IgD-negative memory B cell (primary cell): ENCODE data around the gene AEBP1. TPM values are rescaled to one million over a fixed set of nuclear protein-coding genes. Genes with fewer than 3 reads are reported as not detected.
"Not testable (repeated sequence)": the region's sequence is repeated elsewhere in the genome, so short reads cannot be mapped to it uniquely, and the experiment has no call there.

ENCODE experiments used
- H3K27ac Mint-ChIP-seq, 3 donors: one replicate each; pipeline ENCODE4 v1.8.0; 2020 to 2022; ENCODE audit warnings: mild to moderate bottlenecking in 3 of 3, mixed read lengths in 3 of 3, moderate library complexity in 1 of 3
- H3K27me3 Mint-ChIP-seq: one replicate; pipeline ENCODE4 v1.8.0; 2021; ENCODE audit warnings: mixed read lengths
- H3K36me3 Mint-ChIP-seq: one replicate; pipeline ENCODE4 v1.8.0; 2020; ENCODE audit warnings: mild to moderate bottlenecking, mixed read lengths
- H3K4me1 Mint-ChIP-seq, 3 donors: one replicate each; pipeline ENCODE4 v1.8.0; 2020 to 2022; ENCODE audit warnings: mixed read lengths in 3 of 3, mild to moderate bottlenecking in 1 of 3
- H3K4me3 Mint-ChIP-seq, 4 donors: one replicate each; pipeline ENCODE4 v1.8.0; 2020 to 2022; ENCODE audit warnings: mild to moderate bottlenecking in 4 of 4, mixed read lengths in 4 of 4, moderate library complexity in 3 of 4
- H3K9me3 Mint-ChIP-seq, 3 donors: one replicate each; pipeline ENCODE4 v1.8.0; 2020 to 2021; ENCODE audit warnings: mixed read lengths in 3 of 3, mild to moderate bottlenecking in 1 of 3
- polyA plus RNA-seq: library from polyadenylated mRNA; unstranded; fragments of 300-500 nt; fragmentation: Illumina TruSeq; gene quantifications from one replicate; pipeline ENCODE4 v1.2.3, GENCODE V29; 2021

The AEBP1 gene
- polyA plus RNA-seq, 1 donor from 2014 or later = 3.7 TPM

DNA sequence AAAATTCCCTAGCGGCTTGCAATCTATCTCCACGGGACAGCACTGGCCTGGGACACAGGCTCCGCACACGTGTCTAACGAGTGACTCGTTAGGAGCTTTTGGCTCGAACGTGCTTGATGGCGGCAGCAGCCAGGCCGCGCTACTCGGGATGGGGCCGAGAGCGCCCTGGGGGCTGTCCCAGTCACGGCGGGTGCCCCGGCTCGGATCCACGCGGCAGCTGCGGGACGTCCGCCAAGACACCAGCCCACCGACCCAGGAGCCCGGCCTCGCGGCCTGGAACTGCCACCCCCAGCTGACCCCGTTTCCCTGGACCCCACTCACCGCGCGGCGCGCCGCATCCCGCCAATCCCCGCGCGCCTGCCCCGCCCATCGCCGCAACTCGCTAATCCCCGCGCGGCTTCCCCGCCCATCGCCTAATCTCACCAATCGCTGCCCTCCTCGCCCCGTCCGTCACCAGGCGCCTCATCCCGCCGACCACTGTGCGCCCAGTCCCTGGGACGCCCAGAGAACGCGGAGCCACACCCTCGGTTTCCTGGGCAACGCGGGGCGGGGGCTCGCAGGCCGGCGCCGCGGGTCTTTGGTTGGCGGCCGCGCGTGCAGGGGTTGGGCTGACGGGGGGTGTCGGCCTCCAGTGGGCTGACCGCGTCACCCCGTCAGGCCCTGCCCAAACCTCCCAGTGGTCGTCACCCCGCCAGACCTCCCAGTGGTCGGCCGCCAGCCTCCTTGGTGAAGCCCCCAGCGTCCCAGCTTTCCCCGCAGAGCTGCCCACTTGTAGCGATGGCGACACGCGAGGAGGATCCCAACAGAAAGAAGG, 19.3 kb downstream of the AEBP1 start, which contains the start of gene POLD2:
TSS of gene POLD2 (minus strand) at position 359 of the 814 bp plus-strand sequence. CDS start 1,495 bp downstream, outside the sequence.
- peak within 1 kb of the TSS; percentile 84 to 94 (median 92) for H3K4me3 Mint-ChIP-seq
- H3K36me3 Mint-ChIP-seq = peaks cover 5% of the 10 kb centered on the region
- H3K27me3 Mint-ChIP-seq = no peaks in the 10 kb centered on the region
- peak within 1 kb of the TSS; percentile 7 to 83 (median 62) for H3K27ac Mint-ChIP-seq
- H3K9me3 Mint-ChIP-seq = peaks cover 0 to 3% (median 0%) of the 10 kb centered on the region in 3 donors
- H3K4me1 Mint-ChIP-seq = peaks cover 15 to 26% (median 24%) of the 10 kb centered on the region in 3 donors

DNA sequence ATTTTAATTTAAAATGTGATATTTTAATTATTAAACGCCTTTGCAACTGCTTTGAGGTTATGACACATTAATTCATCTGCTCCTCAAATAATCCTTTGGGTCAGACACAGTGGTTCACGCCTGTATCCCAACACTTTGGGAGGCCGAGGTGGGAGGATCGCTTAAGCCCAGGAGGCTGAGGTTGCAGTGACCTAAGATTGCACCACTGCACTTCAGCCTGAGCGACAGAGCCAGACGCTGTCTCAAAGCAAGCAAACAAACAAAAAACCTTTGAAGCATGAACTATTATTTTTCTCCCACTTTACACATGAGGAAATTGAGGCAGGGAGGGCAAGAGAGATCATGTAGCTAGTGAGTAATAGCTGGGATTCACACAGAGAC, 20.7 kb downstream of the AEBP1 start:
- Mint-ChIP-seq H3K36me3 (peaks cover under 1% of the 10 kb centered on the region), H3K27ac (peak overlapping the region in 2 of 3 donors; percentile 62 to 73)

DNA sequence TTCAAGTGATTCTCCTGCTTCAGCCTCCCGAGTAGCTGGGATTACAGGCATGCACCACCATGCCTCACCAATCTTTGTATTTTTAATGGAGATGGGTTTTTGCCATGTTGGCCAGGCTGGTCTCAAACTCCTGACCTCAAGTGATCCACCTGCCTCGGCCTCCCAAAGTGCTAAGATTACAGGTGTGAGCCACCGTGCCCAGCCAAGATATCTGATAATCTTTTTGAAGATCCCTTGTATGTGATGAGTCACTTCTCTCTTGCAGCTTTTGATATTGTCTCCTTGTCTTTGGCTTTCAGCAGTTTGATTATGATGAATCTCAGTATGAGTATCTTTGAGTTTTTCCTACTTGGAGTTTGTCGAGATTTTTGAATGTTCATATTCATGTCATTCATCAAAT, 22.4 kb downstream of the AEBP1 start:
- H3K36me3 Mint-ChIP-seq, H3K9me3 Mint-ChIP-seq, H3K27me3 Mint-ChIP-seq: not testable (repeated sequence)
- Mint-ChIP-seq H3K4me1 (peaks cover 7 to 13% (median 11%) of the 10 kb centered on the region in 3 donors), H3K27ac (peak overlapping the region in 2 of 3 donors; percentile 27 to 31), H3K4me3 (peak overlapping the region in 1 of 4 donors; percentile 59)

More for the DNA sequence above, 20.7 kb downstream of the AEBP1 start:
- Mint-ChIP-seq H3K27me3 (no peaks in the 10 kb centered on the region), H3K9me3 (peaks cover 0 to 3% (median 0%) of the 10 kb centered on the region in 3 donors), H3K4me3 (peak overlapping the region in 3 of 4 donors; percentile 39 to 91 (median 84)), H3K4me1 (peaks cover 15 to 20% (median 20%) of the 10 kb centered on the region in 3 donors)

DNA sequence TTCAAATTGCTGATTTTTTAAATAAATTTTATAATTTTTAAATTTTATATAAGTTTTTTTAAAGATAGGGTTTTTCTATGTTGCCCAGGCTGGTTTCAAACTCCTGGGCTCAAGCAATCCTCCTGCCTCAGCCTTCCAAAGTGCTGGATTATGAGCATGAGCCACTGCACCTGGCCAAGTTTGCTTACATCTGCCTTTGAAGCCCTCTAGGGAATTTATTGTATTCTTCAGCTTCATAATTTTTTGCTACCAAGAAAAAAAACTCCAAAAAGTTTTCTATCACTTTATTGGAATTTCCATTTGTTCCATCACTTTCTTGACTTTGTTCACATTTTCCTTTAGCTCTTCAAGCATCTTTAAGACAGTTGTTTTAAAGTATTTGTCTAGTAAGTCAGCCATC, 23.0 kb downstream of the AEBP1 start:
- Mint-ChIP-seq H3K4me1 (peaks cover 7 to 12% (median 11%) of the 10 kb centered on the region in 3 donors), H3K4me3 (peak overlapping the region in 1 of 4 donors; percentile 26), H3K27ac (peak overlapping the region in 1 of 3 donors; percentile 31), H3K36me3 (no peaks in the 10 kb centered on the region), H3K9me3 (peaks cover 0 to 3% (median 0%) of the 10 kb centered on the region in 3 donors), H3K27me3 (no peaks in the 10 kb centered on the region)

DNA sequence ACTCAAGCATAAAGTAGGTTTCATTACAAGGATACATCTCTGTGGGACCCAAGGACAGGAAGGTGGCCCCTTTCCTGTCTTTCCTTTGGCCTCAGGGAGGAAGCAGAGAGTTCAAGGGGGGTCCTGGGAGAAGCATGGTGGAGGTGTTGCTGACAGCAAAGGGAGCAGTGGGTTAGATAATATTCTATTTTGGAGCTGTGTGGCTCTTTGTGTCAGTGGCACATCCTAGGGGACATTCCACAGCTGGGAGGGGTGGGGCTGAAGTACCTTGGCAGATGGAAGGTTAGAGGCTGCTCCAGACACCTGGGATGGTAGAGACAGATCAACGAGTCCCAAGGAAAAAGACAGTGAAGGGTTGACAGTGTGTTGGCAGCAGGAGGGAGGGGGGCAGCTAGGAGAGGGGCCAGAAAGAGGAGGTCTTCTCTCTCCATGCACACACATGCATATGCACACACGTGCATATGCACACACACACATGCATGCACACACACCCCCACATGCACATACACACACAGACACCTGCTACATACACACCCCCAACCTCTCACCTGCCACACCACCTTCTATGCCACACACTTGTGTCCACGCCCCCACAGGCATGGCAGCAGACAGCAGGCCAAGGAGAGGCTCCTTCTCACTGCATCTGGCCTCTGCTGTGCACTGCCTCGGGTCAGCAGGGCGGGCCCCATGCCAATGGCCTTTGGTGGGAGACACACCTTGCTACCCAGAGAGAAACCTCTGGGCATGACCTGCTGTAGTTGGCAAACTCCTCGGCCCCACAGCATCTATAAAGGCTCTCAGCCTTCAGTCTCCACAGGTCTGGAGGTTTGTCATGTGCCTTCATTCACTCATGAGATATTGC, 24.8 kb downstream of the AEBP1 start:
- peaks cover 0 to 3% (median 0%) of the 10 kb centered on the region in 3 donors for H3K9me3 Mint-ChIP-seq
- H3K27ac Mint-ChIP-seq = no peak overlapping the region
- H3K4me3 Mint-ChIP-seq = peak overlapping the region in 1 of 4 donors; percentile 47
- H3K36me3 Mint-ChIP-seq = no peaks in the 10 kb centered on the region
- peaks cover 0 to 5% (median 5%) of the 10 kb centered on the region in 3 donors for H3K4me1 Mint-ChIP-seq
- H3K27me3 Mint-ChIP-seq = no peaks in the 10 kb centered on the region

- Mint-ChIP-seq H3K4me1 (peaks cover 0 to 2% (median 0%) of the 10 kb centered on the region in 3 donors), H3K27ac (no peak overlapping the region), H3K36me3 (no peaks in the 10 kb centered on the region), H3K9me3 (peaks cover 0 to 3% (median 0%) of the 10 kb centered on the region in 3 donors), H3K27me3 (no peaks in the 10 kb centered on the region), H3K4me3 (no peak overlapping the region)
Measured at GRCh38 chr7:44131173-44132029, 27.3 kb downstream of the AEBP1 start.

- Mint-ChIP-seq H3K27ac (peak overlapping the region in 1 of 3 donors; percentile 17), H3K4me3 (no peak overlapping the region), H3K27me3 (no peaks in the 10 kb centered on the region), H3K4me1 (peaks cover 0 to 2% (median 0%) of the 10 kb centered on the region in 3 donors), H3K36me3 (no peaks in the 10 kb centered on the region), H3K9me3 (no peaks in the 10 kb centered on the region)
Measured at GRCh38 chr7:44132039-44132438, 27.9 kb downstream of the AEBP1 start.

DNA sequence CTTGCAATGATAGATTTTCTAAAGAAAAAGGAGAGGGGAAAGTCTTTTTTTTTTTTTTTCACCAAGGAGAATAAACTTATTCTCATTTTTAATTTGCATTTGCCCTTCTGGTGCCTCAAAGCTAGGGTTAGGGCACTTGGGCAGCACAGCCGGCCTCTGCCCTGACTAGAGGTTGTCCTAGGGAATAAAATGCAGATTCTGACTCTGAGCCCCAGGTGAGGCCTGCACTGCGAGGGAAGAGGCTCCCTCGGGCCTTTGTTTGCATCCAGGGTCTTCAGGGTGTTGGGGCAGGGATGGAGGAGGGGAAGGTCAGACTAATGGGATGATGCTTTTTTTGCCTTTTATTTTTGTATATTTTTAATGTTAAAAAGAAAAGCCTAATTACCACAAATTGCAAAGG, 29.1 kb downstream of the AEBP1 start:
- H3K27ac Mint-ChIP-seq = no peak overlapping the region
- no peaks in the 10 kb centered on the region for H3K27me3 Mint-ChIP-seq
- H3K9me3 Mint-ChIP-seq = no peaks in the 10 kb centered on the region
- H3K36me3 Mint-ChIP-seq = no peaks in the 10 kb centered on the region
- H3K4me3 Mint-ChIP-seq = no peak overlapping the region
- no peaks in the 10 kb centered on the region for H3K4me1 Mint-ChIP-seq

DNA sequence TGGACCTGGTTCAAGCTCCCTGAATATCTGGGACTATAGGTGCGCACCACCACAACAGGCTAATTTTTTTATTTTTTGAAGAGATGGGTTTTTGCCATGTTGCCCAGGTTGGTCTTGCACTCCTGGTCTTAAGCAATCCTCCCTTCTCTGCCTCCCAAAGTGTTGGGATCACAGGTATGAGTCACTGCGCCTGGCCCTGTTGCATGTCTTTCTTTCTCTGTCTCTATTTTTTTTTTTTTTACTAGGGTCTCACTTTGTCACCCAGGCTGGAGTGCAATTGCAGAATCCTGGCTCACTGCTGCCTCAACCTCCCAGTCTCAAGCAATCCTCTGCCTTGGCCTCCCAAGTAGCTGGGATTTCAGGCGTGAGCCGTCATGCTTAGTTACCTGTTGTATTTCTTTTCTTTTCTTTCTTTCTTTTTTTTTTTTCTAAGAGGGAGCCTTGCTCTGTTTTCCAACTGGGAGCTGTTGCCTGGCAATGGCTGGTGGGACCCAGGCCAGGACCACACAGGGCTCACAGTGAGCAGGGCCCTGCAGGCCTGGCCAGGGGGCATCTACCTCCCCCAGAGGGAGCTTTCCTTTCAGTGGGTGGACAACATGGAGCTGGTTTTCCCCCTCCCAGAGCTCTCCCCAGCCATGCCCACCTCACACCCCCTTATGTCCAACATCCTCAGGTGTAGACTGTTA, 30.9 kb downstream of the AEBP1 start:
- Mint-ChIP-seq H3K4me3 (no peak overlapping the region), H3K27ac (no peak overlapping the region)

GRCh38 chr7:44136731-44137130, 32.6 kb downstream of the AEBP1 start:
- Mint-ChIP-seq H3K4me1 (no peaks in the 10 kb centered on the region), H3K9me3 (no peaks in the 10 kb centered on the region), H3K4me3 (no peak overlapping the region), H3K36me3 (no peaks in the 10 kb centered on the region), H3K27me3 (no peaks in the 10 kb centered on the region), H3K27ac (no peak overlapping the region)

More for the DNA sequence above, 30.9 kb downstream of the AEBP1 start:
- H3K9me3 Mint-ChIP-seq = no peaks in the 10 kb centered on the region
- no peaks in the 10 kb centered on the region for H3K4me1 Mint-ChIP-seq
- H3K36me3 Mint-ChIP-seq = no peaks in the 10 kb centered on the region
- H3K27me3 Mint-ChIP-seq = no peaks in the 10 kb centered on the region

DNA sequence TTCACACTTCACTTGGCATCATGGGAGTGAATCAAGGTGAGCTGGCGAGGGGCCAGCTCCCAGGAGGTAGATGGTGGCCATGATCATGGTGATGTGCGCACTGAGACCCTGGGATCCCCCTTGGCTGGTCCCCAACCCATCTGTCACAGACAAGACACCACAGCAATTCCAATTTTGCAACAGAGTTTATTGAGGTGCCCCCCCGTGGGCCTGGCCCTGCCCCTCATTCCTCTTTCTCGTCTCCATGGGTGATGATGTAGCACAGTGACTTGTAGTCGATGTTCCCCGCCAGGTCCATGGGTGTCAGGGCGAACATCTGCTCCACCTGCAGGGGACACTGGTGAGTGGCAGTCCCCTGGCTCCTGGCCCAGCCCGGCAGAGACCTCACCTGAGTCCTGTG, 34.6 kb downstream of the AEBP1 start:
- H3K36me3 Mint-ChIP-seq = no peaks in the 10 kb centered on the region
- H3K27me3 Mint-ChIP-seq = no peaks in the 10 kb centered on the region
- no peaks in the 10 kb centered on the region for H3K4me1 Mint-ChIP-seq
- no peaks in the 10 kb centered on the region for H3K9me3 Mint-ChIP-seq
- H3K27ac Mint-ChIP-seq = no peak overlapping the region
- no peak overlapping the region for H3K4me3 Mint-ChIP-seq

DNA sequence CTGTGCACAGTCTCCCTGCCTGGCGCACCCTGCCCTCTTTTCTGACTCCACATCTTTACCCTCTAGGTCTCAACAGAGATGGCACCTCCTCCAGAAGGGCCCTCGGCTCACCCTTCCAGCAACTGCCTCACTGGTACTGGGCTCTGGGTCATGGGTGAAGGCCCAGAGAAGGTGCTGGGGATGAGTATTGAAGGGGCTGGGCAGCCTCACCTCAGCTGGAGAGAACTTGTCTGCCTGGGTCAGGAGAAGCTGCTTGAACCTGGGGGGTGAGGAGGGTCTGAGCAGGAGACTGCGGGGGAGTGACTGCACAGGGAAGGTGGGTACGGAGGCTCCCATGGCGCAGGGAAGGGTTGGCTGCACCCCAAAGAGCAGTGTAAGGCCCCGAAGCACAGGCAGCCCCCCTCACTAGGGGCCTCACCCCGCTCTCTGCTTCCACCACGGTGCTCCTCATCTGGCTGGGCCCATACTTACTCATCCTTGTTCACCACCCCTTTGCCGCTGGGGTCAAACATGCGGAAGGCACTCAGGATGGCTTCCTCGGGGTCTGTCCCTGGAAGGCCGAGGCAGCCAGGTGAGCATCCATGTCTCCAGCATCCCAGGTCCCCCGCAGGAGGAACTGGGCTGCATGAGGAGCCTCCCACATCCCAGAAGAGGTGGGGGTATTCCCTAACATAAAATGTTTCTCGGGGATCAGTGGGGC, 35.3 kb downstream of the AEBP1 start:
- H3K36me3 Mint-ChIP-seq = no peaks in the 10 kb centered on the region
- no peak overlapping the region for H3K4me3 Mint-ChIP-seq
- H3K27ac Mint-ChIP-seq = no peak overlapping the region
- no peaks in the 10 kb centered on the region for H3K9me3 Mint-ChIP-seq
- H3K27me3 Mint-ChIP-seq = no peaks in the 10 kb centered on the region
- H3K4me1 Mint-ChIP-seq = no peaks in the 10 kb centered on the region

DNA sequence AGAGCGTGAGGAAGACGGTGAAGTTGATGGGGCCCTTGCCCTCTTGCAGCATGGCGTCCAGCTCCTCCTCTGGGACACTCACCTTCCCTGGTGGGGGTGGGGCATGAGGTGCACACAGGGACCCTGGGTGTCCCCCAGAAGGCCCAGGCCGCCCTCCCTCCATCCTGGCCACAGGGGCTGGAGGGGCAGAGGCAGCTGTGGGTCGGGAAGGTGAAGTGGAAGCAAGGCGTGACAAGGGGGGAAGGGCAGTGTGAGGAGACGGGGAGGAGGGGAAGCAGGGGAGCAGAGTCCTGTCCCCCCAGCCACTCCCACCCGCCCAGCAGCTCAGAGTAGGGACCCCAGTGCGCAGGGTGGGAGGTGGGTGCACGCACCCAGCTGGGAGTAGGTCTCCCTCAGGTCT, 36.2 kb downstream of the AEBP1 start:
- Mint-ChIP-seq H3K9me3 (no peaks in the 10 kb centered on the region), H3K27ac (no peak overlapping the region), H3K4me1 (peaks cover 0 to 1% (median 0%) of the 10 kb centered on the region in 3 donors), H3K36me3 (no peaks in the 10 kb centered on the region), H3K4me3 (no peak overlapping the region), H3K27me3 (peaks cover 4% of the 10 kb centered on the region)
